H4 (cell line): ENCODE results near the gene AS3MT. TPM values are rescaled to one million over a fixed set of nuclear protein-coding genes. Genes with fewer than 3 reads are reported as not detected.
"Not testable (repeated sequence)": the region's sequence is repeated elsewhere in the genome, so short reads cannot be mapped to it uniquely, and the experiment has no call there.

Experiments
- DNase-seq: peaks from one replicate; pipeline ENCODE4 v3.0.0-alpha.2; 2015; ENCODE audit warnings: low spot score
- total RNA-seq: library from RNA; depleted of rRNA; stranded (reverse); fragments of >200 nt; shearing (Covaris generic); gene quantifications from 2 replicates; pipeline ENCODE4 v1.2.3, GENCODE V29; 2014

The AS3MT gene
- total RNA-seq, 1 experiment from 2014 or later, result not detected

- no peak for DNase-seq
Observed at GRCh38 chr10:102919246-102919959, 50.1 kb downstream of the AS3MT start.

GRCh38 chr10:102919992-102920739 lies 50.9 kb downstream of the AS3MT start:
- DNase-seq, result no peak

GRCh38 chr10:102923601-102924000 lies 54.3 kb downstream of the AS3MT start:
- DNase-seq, result no peak

DNA sequence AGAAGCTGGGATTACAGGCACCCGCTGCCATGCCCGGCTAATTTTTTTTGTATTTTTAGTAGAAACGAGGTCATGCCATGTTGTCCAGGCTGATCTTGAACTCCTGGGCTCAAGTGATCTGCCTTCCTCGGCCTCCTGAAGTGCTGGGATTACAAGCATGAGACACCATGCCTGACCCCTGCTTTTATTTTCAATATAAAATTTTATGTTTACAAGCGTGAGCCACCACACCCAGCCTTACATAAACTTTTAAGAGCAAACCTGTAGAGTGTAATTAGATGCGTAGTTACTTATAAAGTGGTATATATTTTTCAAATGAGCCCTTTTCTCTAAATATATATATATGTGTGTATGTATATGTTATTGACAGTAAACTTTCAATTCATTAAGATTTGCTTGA lies 57.6 kb downstream of the AS3MT start:
- DNase-seq, result no peak

DNA sequence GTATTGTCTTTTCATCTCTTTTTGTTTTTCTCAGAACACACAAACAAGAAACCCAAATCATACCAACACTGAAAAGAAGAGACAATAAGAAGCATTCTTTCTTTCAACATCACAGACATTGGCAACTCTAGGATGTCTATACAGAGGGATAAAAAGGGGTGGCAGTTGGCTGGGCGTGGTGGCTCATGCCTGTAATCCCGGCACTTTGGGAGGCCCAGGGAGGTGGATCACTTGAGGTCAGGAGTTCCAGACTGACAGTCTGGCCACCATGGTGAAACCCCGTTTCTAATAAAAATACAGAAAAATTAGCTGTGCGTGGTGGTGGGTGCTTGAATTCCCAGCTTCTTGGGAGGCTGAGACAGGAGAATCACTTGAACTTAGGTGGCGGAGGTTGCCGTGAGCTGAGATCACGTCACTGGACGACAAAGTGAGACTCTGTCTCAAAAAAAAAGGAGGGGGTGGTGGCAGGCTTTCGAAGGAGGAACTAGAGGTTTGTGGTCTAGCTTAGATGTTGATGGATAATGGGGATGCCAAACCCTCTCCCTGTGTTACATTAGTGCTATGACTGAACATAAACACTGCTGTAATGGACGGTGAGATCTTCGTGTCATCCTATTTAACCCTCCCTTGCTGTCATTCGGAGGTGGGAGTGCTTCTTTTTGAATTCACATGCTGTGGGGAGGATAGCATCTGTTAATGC lies 58.2 kb downstream of the AS3MT start:
- no peak for DNase-seq

GRCh38 chr10:102928442-102928841 lies 59.2 kb downstream of the AS3MT start:
- DNase-seq, result not testable (repeated sequence)

DNA sequence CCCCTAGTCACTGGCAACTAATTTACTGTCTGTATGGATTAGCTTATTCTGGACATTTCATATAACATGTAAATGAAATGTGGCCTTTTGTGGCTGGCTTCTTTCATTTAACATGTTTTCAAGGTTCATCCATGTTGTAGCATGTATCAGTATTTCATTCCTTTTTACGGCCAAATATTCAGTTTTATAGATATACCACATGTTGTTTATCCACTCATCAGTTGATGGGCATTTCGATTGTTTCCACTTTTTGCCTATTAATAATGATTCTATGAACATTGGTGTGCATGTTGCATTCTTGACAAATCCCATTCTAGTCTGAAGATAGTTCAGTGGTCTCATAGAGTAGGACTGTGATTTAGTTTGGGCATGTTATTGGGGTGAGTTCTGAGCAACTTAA lies 61.5 kb downstream of the AS3MT start:
- no peak for DNase-seq

DNA sequence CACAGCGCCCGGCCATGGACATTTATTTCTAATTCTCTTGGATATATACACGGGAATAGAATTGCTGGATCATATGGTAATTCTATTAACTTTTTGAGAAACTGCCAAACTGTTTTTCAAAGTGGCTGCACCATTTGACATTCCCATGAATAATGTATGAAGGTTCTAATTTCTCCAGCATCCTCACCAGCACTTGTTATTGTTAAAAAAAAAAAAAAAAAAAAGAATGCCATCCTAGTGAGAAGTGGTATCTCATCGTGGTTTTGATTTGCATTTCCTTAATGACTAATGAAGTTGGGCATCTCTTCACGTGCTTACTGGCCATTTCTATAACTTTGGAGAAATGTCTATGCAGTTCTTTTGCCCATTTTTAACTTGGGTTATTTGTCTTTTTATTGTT lies 62.4 kb downstream of the AS3MT start:
- no peak for DNase-seq

- DNase-seq, result no peak
Observed at GRCh38 chr10:102935505-102935904, 66.2 kb downstream of the AS3MT start.

- no peak for DNase-seq
Observed at GRCh38 chr10:102935939-102936605, 66.8 kb downstream of the AS3MT start.

DNA sequence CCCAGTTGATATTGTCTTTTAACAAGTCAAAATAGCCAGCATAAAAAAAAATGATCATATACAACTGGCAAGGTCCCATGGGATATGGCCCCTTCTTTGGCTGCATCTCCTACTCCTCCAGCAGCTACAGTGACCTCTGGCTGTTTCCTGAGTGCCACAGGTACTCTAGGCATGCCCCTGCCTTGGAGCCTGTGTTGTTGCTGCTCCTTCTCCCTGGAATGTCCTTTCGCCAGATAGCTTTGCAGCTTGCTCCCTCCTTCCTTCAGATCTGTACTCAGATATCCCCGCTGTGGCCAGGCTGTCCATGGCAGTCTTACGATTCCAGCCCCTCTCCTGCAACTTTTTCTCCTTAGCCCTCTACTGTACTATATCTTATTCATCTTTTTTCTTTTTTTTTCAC lies 72.1 kb downstream of the AS3MT start:
- no peak for DNase-seq

DNA sequence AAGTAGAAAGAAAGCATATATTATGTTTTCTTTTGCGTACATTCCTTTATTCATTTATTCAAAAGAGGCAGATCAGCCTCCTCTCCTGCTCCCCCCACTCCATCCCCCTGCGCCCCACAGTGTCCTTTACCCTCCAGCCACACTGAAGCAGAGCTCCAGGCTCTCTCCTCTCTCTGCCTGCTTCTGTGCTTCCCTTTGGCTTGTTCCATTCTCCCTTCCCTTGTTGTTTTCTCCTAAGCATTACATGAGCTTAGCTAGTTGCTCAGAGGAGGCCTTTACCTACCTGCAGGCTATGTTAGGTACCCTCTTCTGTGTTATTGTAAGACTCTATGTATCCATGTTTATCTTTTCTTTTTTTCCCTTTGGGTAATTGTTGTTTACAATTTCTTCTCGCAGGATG lies 76.2 kb downstream of the AS3MT start:
- DNase-seq, result no peak

- DNase-seq, result no peak
Observed at GRCh38 chr10:102945962-102946361, 76.7 kb downstream of the AS3MT start.

DNA sequence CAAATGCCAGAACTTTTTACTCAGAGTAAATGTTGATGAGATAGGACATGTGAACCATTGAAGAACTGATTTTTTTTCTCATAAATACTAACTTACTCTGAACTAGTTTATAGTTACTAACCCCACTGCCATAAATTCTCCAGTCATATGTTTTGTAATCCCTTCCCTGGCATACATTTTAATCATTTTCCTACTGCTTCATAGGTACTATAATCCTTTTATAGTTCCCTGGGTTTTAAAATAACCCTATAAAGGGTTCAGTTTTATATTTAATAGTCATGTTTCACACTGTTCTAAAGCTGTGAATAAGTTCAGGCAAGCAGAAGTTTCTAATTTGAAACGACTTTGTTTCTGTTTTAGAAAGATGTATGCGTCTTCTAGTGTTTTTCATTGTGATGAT lies 77.7 kb downstream of the AS3MT start:
- no peak for DNase-seq

DNA sequence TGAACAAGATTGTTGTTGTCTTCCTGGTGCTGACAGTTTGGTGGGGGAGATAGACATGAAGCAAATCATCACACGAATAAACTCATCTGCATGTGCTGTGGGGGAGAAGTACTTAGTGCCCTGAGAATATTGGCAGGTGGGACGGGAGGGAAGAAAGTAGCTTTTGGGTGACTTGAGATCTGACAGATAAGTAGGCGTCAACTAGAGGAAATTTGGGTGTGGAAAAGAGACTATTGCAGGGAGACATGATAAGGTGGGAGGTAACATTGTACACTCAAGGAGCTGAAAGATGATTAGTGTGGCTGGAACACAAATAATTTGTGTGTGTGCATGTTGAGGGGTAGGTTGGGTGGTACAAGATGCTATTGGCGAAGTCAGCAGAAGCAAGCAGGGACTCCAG lies 78.9 kb downstream of the AS3MT start:
- no peak for DNase-seq

- DNase-seq, result no peak
Observed at GRCh38 chr10:102948786-102949185, 79.5 kb downstream of the AS3MT start.

- no peak for DNase-seq
Observed at GRCh38 chr10:102949916-102950315, 80.6 kb downstream of the AS3MT start.

DNA sequence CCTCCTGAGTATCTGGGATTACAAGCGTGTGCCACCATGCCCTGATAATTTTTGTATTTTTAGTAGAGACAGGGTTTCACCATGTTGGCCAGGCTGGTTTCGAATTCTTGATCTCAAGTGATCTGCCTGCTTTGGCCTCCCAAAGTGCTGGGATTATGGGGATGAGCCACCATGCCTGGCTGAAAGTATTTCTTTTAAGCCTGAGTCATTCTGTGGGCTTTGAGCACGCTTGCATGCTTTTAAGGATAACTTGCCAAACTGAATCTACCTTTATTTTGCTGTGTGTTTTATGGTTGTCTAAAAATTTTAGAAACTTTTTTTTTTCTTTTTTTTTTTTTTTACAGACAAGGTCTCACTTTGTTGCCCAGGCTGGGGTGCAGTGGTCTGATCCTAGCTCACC lies 82.0 kb downstream of the AS3MT start:
- DNase-seq, result no peak
